ENCODE measurements around the gene ENOX1.

DNA sequence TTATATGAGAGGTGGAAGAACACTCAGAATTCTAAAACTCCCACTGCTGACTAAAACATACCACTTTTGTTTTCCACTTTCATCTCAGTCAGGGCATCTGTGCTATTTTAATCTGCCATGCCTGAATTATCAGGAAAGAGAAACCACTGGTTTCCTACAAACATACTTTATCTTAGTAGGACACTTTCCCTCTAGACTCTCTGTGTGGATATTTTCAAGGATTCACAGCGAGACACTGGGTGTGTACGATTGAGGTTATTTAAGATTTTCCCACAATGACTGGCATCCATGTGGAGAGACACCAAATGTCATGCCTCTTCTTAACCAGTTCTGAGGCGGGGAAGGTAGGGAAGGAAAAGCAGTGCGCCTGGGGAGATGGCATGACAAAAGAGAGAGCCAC is 212.2 kb downstream of the ENOX1 start:
- TF ChIP-seq, protein P1, sequence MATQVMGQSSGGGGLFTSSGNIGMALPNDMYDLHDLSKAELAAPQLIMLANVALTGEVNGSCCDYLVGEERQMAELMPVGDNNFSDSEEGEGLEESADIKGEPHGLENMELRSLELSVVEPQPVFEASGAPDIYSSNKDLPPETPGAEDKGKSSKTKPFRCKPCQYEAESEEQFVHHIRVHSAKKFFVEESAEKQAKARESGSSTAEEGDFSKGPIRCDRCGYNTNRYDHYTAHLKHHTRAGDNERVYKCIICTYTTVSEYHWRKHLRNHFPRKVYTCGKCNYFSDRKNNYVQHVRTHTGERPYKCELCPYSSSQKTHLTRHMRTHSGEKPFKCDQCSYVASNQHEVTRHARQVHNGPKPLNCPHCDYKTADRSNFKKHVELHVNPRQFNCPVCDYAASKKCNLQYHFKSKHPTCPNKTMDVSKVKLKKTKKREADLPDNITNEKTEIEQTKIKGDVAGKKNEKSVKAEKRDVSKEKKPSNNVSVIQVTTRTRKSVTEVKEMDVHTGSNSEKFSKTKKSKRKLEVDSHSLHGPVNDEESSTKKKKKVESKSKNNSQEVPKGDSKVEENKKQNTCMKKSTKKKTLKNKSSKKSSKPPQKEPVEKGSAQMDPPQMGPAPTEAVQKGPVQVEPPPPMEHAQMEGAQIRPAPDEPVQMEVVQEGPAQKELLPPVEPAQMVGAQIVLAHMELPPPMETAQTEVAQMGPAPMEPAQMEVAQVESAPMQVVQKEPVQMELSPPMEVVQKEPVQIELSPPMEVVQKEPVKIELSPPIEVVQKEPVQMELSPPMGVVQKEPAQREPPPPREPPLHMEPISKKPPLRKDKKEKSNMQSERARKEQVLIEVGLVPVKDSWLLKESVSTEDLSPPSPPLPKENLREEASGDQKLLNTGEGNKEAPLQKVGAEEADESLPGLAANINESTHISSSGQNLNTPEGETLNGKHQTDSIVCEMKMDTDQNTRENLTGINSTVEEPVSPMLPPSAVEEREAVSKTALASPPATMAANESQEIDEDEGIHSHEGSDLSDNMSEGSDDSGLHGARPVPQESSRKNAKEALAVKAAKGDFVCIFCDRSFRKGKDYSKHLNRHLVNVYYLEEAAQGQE (IDR thresholded peaks at IDR 0.05; ENCODE audit: insufficient read depth in 1 of 2, low read depth in 2 of 2, low read length in 2 of 2) = no peak
- no peak for TF ChIP-seq POLR2AphosphoS5 (IDR thresholded peaks at IDR 0.05; ENCODE audit: low read depth, low read length)

Measured in PFSK-1 (cell line).